H1 (cell line): ENCODE data around the gene MEMO1. TPM values are rescaled to one million over a fixed set of nuclear protein-coding genes. Genes with fewer than 3 reads are reported as not detected.

Experiments used
- ASH2L ChIP-seq: fragments of 200-600, 300-600 bp; sonication (generic); IDR thresholded peaks from one replicate; pipeline ENCODE4 v1.7.1; 2017; ENCODE audit warnings: low read length
- ATF2 ChIP-seq: IDR thresholded peaks from 2 replicates; pipeline ENCODE4 v1.6.1; 2012; ENCODE audit warnings: low read length, inconsistent platforms
- BRCA1 ChIP-seq: IDR thresholded peaks from 2 replicates; pipeline ENCODE4 v1.6.1; 2012; ENCODE audit warnings: low read depth, low read length, improper control_type of control experiment
- CEBPB ChIP-seq: IDR thresholded peaks from 2 replicates; pipeline ENCODE4 v1.6.1; 2012; ENCODE audit warnings: low read depth, low read length
- EZH2 ChIP-seq: fragments of 200-600 bp; sonication (generic); IDR thresholded peaks from 2 replicates; pipeline ENCODE4 v1.7.1; 2012; ENCODE audit warnings: low read depth, mild to moderate bottlenecking, moderate library complexity, low read length, inconsistent platforms; ENCODE audit not compliant: severe bottlenecking
- KDM4A ChIP-seq: IDR thresholded peaks from one replicate; pipeline ENCODE4 v1.7.1; 2012; ENCODE audit warnings: low read depth, mild to moderate bottlenecking, moderate library complexity, low read length, inconsistent platforms; ENCODE audit not compliant: severe bottlenecking
- SP1 ChIP-seq: IDR thresholded peaks from 2 replicates; pipeline ENCODE4 v1.6.1; 2011; ENCODE audit warnings: low read depth, low read length
- TBP ChIP-seq: IDR thresholded peaks from 2 replicates; pipeline ENCODE4 v1.6.1; 2011; ENCODE audit warnings: low read depth, low read length, improper control_type of control experiment
- USF2 ChIP-seq: IDR thresholded peaks from 2 replicates; pipeline ENCODE4 v1.6.1; 2011; ENCODE audit warnings: low read length, improper control_type of control experiment
- polyA plus RNA-seq, 7 experiments: library from polyadenylated mRNA; depleted of rRNA in 3 of 7; stranded (reverse) in 5 of 7; unstranded in 2 of 7; fragments of >200 nt in 5 of 7; fragments of 200-250 nt in 2 of 7; gene quantifications; 1 replicate in 5 of 7; 2 replicates in 1 of 7; 4 replicates in 1 of 7; pipeline versions ENCODE4 v1.2.1 to v1.2.3, GENCODE V29; 2011 to 2013; ENCODE audit warnings: missing spikeins in 2 of 7, mixed read lengths in 2 of 7
- total RNA-seq: library from RNA; stranded (reverse); fragmentation: NEBNext Ultra II Directional; extraction: Animal tissue kit (Norgen Biotek cat#: 25700); gene quantifications from 2 replicates; pipeline ENCODE4 v1.2.1, GENCODE V29; 2021

Gene MEMO1
- total and polyA plus RNA-seq, 2 of the 8 experiments (the other 6 are each of a cell fraction or from before 2014, with no cell fraction given): 26.9 to 54.7 TPM

GRCh38 chr2:31983762-31984467 lies 26.9 kb downstream of the MEMO1 start (continued):
- TF ChIP-seq ATF2: no peak
- no peak for TF ChIP-seq EZH2
- TF ChIP-seq TBP: no peak
- TF ChIP-seq SP1: no peak
- TF ChIP-seq KDM4A: no peak
- TF ChIP-seq CEBPB: no peak
- no peak for TF ChIP-seq ASH2L
- no peak for TF ChIP-seq BRCA1
- TF ChIP-seq USF2: no peak
